Stimulated activated CD8-positive, alpha-beta memory T cell treated with anti-CD3 and anti-CD28 coated beads, Interleukin-7, amount 100 ng/mL, for 4 hours (primary cell): Measurements from ENCODE around the gene WDR93.

Experiments
- DNase-seq, 2 donors: peaks; one replicate each; pipeline ENCODE4 v3.0.0-alpha.2; 2020; ENCODE audit warnings: low read depth in 2 of 2

Gene WDR93

DNA sequence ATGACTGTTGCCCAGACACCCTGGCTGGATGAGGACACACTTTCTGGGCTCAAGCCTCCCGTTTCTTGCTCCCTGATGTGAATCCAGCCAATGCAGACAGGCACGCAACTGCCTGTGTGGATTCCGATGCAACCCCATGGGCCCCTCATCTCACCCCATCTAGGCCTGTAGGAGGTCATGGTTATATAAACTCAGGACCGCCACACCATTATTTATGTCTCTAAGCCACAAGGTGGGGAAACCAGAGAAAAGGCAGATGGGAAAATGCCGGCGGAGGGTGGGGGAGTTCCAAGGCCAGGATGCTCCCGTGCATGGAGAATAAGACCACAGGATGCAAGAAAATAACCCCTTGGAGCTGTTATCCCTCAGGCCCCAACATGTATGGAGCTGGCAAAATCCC, 58.4 kb downstream of the WDR93 start:
- DNase-seq, result no peak

DNA sequence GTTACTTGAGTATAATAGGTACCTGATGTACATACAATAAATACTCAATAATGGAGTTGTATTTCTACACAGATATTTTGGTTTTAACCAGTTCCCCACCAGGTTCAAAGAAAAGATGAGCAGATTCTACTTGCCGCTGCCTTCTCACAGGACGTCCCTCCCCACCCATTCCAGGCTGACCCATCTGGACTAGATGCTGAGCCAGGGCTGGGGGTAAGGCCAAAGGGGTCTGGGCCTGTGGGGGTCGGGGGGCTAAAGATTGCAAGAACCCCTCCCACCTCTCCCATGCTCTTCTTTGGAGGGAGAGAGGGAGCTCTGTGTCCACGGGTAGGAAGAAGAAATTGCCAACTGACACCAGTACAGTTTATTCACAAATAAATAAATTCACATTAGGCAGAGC, 58.9 kb downstream of the WDR93 start:
- no peak for DNase-seq

DNA sequence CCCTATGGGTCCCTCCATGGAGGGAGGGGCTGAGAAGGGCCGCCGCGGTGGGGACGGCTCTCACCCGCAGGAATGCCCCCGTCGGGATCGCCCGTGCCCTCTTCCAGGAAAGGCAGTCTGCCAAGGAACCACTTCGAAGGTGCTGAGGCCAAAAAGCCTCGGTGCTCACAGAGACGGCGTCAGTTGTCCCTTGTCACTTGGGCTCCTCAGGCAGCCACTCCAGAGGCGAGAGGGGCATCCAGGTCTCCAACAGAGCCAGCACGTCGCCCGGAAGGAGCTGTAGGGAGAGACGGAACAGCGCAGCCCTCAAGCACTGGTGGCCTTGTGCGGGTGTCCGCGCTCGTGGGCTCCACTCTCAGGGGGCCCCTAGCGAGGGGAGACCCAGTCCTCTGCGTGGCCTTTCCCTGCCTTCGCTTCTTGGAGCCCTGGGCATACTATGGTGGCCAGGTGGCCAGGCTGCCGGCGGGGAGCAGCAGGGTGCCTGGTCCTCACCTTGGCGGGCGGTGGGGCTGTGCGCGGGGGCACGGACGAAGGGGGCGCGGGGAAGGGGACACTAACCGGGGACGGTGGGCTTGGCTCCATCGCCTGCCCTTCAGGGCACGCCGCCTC, 59.4 kb downstream of the WDR93 start:
- no peak for DNase-seq

DNA sequence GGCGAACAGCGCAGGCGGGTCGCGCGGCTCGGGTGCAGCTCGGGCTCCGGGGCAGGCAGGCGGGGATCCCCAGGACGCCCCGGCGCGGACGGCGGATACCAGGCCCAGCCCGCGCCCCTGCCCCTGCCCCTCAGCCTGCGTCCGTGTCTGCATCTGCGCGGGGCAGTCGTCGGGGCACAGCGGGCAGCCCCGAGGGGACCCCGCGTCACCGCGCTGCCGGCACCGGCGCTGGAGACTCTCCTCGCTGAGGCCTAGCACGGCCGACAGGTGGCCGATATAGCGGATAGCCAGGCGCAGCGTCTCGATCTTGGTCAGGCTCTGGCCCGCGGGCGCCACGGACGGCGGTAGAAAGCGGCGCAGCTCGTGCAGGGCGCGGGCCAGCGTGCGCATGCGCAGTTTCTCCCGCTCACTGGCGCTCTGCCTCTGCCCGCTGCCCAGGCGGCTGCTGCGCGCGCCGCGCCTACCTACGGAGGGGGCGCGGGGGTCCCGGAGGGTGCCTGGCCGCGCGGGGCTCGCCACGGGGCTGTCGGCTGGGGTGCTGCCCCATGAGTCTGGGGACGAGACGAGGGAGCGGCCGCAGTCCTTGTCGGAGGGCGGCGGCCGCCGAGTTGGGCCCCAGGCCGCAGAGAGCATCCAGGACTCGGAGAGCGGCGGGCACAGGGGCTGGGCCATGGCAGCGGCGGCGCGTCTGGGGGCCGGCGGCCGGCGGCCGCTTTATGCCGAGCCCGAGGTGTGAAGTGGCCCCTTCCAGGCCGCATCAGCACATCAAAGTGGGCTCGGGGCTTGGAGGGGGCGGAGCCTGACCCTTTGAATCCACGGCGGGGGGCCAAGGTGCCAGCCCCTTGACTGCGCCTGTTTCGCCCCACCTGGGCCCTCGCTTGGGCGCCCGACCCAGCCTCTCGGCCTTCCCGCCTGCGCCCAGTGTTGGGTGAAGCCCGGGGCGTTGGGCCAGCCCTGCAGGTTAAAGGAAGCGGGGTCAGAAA, 60.2 kb downstream of the WDR93 start, which contains the start of gene MESP1:
Gene MESP1, minus strand, starts transcription at position 690 of the 983 bp plus-strand sequence. Its CDS starts 18 bp downstream, at position 672.
- peak; percentile 59 to 83 for DNase-seq

DNA sequence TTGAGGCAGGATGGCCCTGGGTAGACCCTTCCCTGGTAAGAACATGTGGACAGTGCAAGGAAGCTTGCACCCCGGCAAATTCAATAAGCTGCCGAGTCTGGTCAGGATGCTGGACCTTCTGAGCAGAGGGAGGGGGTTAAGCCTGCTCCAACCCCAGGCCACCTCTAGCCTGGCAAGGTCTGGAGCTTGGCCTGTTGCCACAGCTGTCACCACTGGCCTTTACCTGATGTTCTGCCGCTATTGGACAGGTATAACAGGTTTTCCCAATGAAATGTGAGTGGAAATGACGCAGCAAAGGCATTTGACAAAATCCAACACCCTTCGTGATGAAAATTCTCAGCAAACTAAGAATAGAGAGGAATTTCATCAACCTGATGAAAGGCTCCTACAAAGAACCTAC, 61.1 kb downstream of the WDR93 start:
- no peak for DNase-seq

DNA sequence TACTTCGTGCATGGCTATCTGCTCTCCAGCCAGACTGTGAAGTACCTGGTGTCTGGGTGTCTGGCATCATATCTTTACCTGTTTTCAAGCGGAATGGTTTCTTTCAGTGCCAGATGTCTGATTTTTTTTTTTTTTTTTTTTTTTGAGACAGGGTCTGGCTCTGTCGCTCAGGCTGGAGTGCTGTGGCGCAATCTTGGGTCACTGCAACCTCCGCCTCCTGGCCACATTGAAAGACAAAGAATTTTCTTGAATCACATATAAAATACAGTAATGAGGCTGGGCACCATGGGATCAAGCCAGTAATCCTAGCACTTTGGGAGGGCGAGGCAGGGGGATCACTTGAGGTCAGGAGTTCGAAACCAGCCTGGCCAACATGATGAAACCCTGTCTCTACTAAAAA, 63.2 kb downstream of the WDR93 start:
- no peak for DNase-seq

DNA sequence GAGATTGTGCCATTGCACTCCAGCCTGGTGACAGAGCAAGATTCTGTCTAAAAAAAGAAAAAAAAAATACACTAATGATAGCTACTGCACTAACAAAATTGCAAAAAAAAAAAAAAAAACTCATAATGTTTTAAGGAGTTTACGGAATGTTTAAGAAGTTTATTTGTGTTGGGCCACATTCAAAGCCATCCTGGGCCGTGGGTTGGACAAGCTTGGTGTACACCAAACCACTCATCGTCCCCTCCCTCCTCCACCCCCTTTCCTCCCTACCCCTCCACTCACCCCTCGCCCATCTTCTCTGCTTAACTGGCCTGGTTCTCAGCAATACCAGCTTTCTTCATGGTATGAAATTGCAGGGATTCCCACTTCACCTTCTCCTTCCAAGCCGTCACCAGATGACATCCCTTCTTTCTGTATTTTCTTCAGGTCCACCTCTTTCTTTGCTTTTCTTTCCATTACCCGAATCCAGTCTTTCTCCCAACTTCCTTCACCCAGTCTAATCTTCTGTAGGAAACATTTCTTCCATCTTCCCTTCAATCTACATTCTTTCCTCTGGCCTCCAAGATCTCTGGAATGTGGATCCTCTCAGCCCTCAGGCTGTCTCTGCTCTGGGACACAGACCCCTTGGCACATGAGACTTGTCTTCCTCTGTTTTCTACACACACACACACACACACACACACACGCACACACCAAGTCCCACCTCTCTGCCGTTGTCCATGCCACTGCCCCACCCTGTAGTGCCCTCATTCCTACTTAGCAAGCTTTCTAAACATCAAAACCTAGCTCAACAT, 63.9 kb downstream of the WDR93 start:
- DNase-seq, result no peak

DNA sequence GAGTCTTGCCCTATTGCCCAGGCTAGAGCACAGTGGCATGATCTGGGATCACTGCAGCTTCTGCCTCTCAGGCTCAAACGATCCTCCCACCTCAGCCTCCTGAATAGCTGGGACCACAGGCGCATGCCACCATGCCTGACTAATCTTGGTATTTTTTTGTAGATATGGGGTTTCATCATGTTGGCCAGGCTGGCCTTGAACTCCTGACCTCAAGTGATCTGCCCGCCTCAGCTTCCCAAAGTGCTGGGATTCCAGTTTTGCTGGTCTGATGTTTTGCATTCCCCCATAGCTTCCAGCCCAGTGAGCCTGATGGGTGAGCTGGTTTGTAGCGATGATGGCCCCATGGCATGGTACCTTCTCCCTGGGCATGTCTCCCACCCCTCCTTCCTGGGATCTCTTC, 65.1 kb downstream of the WDR93 start:
- no peak for DNase-seq

DNA sequence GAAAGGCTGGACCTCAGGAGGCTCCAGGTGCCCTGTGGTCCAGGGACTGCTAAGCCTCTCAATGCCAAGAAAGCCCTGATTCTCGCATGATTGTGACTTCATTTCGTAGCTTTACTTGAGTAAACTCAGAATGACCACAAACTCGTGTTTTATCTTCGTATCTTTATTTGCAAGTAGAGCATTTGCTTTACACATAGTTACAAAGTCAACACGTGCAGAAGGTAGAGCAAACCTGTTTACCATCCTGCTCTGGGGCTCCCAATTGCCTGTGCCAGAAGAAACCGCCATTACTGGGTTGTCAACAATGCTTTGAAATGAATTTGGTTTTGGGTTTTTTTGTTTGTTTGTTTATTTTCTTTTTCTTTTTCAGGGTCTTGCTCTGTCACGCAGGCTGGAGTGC, 66.3 kb downstream of the WDR93 start:
- no peak for DNase-seq

DNA sequence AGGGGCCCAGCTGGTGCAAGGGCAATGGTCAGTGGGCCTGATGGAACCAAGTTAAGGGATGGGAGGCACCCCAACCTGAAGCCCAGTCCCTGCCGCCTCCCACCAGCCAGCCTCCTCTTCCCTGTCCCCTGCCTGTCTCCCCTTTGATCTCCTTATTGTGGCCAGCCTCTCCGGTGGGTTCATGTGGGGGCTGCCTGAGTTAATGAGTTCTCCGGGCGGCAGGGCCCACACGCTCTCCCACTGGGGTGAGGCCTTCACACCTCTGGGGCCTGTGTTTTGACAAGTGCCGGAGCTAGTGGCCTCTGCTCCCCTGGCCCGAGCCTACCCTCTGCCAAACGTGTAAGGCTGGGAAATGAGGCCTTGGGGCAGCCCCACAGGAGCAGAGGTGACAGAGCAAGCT, 67.7 kb downstream of the WDR93 start:
- no peak for DNase-seq

DNA sequence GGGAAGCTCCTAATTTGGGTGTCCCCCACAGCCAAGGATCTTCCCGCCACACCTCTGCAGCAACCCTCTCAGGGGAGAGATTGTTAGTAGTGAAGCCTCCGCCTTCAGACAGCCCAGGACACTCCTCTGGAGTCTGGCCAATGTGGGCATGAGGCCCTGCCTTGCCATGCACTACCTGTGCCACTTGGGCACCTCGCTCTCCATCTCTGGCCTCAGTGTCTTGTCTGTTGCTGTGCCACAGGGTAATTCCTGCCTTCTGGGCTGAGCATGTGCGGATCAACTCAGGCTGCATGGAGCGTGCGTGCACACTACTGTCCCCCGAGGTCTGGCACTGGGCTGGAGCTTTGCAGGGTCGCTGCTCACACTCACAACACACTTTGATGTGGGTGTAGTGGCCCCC, 68.4 kb downstream of the WDR93 start:
- DNase-seq, result no peak

DNA sequence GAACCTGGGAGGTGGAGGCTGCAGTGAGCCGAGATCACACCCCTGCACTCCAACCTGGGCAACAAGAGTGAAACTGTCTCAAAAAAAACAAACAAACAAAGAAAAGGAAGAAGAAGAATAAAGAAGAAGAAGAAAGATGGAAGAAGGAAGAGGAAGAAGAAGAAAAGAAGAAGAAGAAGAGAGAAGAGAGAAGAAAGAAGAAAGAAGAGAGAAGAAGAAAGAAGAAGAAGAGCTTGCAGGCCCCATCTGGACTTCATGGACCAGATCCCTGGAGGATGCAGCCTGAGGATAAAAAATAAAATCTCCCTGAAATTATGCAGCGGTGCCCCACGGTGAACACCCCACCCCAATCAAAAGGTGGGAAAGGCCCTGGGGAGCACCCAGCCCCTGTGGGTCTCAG, 69.2 kb downstream of the WDR93 start:
- no peak for DNase-seq

DNA sequence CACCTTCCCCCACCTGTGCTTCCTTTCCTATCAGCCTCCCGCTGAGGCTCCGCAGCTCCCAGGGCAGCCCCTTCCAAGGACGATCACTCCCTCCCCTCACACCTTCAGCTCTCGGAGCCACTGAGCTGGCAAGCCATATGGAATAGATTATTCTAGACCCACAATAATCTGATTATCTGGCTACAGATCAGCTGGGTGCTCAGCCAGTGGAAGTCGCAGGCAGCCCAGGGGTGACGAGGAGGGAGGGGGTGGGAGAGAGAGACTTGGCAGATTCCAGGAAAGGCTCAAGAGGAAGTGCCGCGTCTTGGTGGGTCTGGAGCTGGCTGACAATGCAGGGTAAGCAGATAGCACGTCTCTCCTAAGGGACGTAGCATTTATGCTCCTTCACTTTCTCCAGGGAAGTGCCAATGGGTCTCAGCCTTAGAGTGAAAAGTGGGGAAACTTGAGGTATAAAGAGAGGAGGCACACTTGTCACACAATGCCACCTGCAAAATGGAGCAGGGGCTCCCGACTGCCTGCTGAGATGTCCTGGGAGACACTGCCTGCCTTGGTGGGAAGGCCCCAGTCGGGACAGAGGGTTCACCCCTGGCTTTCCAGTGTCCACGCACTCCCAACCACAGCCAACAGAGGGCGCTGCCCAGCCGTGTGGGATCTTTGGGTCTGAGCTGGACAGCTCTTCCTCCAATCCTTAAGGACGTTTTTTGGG, 69.8 kb downstream of the WDR93 start:
- peak; percentile 27 to 36 for DNase-seq

DNA sequence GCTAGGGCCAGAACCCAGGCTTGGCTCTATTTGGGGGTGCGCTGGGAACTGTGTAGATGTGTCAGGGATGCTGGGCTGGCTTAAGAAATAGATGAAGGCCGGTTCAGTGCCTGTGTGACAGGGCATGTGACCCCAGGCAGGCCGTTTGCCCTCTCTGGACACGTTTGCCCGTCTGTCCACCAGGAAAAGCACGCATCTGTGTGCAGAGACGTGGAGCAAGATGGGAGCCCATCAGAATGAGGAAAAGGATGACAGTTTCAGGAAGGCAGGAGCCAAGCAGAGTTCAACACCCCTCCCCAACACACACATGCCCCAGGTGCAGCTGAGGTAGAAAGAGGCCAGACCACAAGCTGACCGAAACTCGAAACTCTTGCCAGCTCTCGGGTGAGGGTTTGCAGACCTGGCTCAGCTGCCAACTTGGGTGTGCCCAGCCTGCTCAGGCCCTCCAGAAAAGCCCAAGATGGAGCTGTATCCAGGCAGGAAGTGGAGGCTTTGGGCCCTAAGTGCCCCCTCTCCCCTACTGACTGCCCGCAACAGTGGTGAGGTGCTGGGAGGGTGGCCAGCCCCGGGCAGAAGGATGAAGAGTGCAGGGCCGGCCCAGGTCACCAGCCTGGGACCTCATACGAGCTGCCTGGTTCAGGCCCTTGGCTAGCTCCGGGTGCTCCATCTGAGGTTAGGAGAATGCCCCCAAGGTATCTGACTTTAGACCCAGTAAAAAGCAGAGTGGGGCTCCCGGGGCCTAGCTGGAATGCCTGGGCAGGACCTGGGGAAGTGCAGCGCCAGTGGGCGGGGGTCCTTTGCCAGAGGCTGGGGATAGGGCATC, 70.6 kb downstream of the WDR93 start:
- no peak for DNase-seq

DNA sequence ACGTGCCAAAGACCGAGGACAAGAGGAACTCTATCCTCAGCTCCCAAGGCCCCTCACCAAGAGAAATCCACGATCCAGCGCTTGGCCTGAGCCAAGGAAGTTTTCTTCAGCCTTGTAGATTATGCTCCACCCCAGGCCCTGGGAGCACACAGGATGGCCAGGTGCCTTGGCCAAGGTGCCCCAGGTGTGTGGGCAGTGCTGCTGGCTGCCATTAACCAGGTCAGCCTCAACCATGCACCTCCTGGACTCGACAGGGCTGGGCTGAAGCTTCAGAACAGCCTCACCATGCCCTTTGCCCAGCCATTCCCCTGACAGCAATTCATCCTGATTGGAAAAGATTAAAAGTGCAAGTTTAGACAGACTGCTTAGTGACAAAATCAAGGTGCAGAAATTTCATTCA, 71.3 kb downstream of the WDR93 start:
- no peak for DNase-seq

DNA sequence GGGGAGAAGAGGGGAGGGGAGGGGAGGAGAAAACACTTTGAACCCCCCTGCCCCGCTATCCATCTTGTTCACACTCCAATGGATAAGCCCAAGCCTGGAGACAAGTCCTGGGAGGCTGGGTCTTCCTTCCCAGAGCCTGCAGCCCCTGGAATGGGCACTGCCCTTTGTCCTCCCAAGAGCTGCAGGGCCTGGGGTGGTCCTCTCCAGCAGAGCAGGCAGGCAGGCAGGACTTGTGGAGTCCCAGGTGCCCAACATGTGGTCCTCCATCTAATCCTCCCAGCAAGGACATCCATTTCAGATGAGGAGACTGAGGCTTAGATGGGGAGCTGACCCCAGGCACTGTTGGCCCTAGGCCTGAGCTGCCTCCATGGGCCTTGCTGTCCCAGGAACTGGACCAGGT, 75.1 kb downstream of the WDR93 start:
- no peak for DNase-seq

DNA sequence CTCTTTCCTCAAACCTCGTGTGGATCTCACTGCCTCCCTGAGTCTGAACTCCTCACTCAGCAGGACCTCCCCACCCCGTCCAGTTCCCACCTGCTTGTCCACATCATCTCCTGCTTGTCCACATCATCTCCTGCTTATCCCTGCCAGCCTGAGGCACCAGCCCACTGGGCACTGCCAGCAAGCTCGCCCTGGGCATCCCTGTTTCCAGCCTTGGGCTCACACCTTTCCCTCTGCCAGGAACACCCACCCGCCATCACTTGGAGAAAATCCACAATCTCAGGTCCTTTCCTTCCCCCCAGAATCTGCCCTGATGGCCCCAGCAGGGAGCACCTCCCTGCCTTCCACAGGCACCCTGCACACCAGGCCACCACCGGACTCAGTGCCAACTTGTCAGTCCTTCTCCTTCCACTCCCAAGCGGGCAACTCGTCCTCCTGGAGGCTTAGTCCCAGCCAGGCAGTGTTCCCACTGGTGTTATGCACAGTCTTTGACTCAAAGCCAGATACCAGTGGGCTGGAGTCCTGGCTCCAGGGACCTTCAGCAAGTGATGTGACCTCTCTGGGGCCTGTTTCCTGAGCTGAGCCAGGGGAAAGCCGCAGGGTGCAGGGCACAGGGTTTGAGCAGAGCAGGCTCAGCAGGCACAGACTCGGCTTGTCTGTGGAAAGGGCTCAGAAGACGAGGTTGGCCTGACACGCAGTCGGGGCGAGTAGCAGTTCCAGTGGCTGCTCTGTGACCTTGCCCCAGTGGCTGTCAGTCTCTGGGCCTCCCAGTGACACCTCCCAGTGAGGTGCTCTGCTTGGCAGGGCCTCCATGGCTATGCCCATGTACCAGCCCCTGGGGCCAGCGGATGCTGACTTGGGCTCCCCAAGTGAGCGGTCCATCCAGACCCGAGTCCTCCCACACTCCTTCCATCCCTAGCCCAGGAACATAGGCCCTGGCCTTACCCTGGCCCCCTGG, 76.0 kb downstream of the WDR93 start:
- DNase-seq, result no peak

DNA sequence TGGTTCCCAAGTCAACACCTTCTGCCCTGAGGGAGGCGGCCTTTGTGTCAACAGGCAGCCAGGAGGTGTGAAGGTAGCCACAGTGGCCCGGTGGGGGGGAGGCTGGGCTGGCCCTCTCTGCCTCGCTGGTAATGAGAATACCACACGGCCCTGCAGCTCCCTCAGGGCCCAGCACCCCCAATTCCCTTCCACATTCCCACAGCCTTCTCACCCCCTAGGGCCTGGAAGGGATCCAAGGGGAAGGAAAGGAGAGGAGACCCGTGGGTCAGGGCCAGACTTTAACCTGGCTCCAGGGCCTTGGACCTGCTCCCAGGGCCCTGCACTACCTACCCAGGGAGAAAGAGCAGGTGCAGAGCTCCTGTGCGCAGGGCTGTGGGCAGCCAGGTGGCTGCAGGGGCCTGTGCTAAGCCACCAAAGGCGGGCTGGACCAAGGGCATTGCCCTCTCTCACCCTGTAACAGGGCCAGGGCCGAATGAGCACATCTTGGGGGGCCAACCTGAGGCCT, 76.9 kb downstream of the WDR93 start:
- no peak for DNase-seq

DNA sequence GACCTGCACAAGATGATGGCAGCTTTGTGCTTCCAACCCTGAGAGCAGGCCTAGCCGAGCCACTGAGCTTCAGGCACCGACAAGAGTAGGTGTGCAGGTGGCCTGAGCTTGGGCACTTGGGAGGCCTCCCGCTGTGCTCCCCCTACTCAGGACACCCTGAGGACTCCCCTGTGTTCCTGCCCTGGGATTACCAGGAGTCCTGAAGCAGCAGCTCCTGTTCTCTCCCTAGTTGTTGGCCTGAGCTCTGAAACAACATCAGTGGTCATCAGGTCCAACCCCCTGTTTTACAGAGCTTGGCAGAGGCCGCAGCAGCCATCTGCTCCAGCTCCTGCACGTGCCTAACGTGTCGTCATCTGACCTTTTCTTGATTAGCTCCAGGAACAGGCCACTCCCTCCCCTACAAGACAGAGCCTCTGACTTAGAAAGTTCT, 77.5 kb downstream of the WDR93 start:
- DNase-seq, result no peak
